Caco-2 (cell line): ENCODE measurements around the gene TFDP2. TPM values are rescaled to one million over a fixed set of nuclear protein-coding genes. Genes with fewer than 3 reads are reported as not detected.

Experiments used
- BruUV-seq: library from RNA; stranded (reverse); fragments of 400-500 nt; replicated peaks from 2 replicates; lab custom pipeline; 2021; lab: Mats Ljungman, UMichigan
- CTCF ChIA-PET: fragments of 300-600 bp; sonication (Branson Sonifier 250); formaldehyde crosslinking; loops from one replicate; lab custom pipeline; 2022; ENCODE audit warnings: antibody characterized with exemption; lab: Charles Lee
- POLR2A ChIA-PET: fragments of 300-600 bp; sonication (Branson Sonifier 250); formaldehyde crosslinking; loops from one replicate; lab custom pipeline; 2022; ENCODE audit warnings: antibody characterized with exemption; lab: Charles Lee
- DNase-seq, 2 experiments: peaks; one replicate each; pipeline versions ENCODE4 v3.0.0 to v3.0.0-alpha.2; 2020 to 2022
- H3K27me3 ChIP-seq: replicated peaks from 2 replicates; pipeline ENCODE4 v1.6.0; 2011; ENCODE audit warnings: low read length; ENCODE audit not compliant: control insufficient read depth, insufficient read depth
- H3K36me3 ChIP-seq: 2 replicates; pipeline ENCODE4 v1.5.1; 2011; ENCODE audit warnings: low read length; ENCODE audit not compliant: control insufficient read depth, insufficient read depth
- H3K4me1 ChIP-seq: fragments of 250-450 bp; sonication (Bioruptor Pico); 2 replicates; pipeline ENCODE4 v1.5.1; 2020; ENCODE audit warnings: mild to moderate bottlenecking
- H3K4me3 ChIP-seq: 2 replicates; pipeline ENCODE4 v1.5.1; 2011; ENCODE audit warnings: low read depth, mild to moderate bottlenecking, control low read depth, low read length
- H3K9me3 ChIP-seq: fragments of 250-450 bp; sonication (Bioruptor Pico); 2 replicates; pipeline ENCODE4 v1.5.1; 2020; ENCODE audit warnings: mild to moderate bottlenecking, moderate library complexity
- H3K27ac Mint-ChIP-seq: one replicate; pipeline ENCODE4 v1.8.0; 2022; ENCODE audit warnings: mixed read lengths; ENCODE audit not compliant: unreplicated experiment
- H3K27me3 Mint-ChIP-seq: one replicate; pipeline ENCODE4 v1.8.0; 2022; ENCODE audit warnings: mixed read lengths; ENCODE audit not compliant: insufficient read depth, unreplicated experiment
- H3K36me3 Mint-ChIP-seq: one replicate; pipeline ENCODE4 v1.8.0; 2022; ENCODE audit warnings: mild to moderate bottlenecking, mixed read lengths; ENCODE audit not compliant: insufficient read depth, unreplicated experiment
- H3K4me1 Mint-ChIP-seq: one replicate; pipeline ENCODE4 v1.8.0; 2022; ENCODE audit warnings: low read depth, mixed read lengths; ENCODE audit not compliant: unreplicated experiment
- H3K4me3 Mint-ChIP-seq: one replicate; pipeline ENCODE4 v1.8.0; 2022; ENCODE audit warnings: mild to moderate bottlenecking, moderate library complexity, mixed read lengths; ENCODE audit not compliant: unreplicated experiment
- H3K9me3 Mint-ChIP-seq: one replicate; pipeline ENCODE4 v1.8.0; 2022; ENCODE audit warnings: mixed read lengths; ENCODE audit not compliant: unreplicated experiment
- intact Hi-C: fragments of 100-400 bp; cut with micrococcal nuclease; formaldehyde crosslinking; loops from one replicate; pipeline ENCODE4 v1.10.0; 2022; ENCODE audit not compliant: unreplicated experiment
- total RNA-seq: library from RNA; stranded (reverse); gene quantifications from 2 replicates; pipeline ENCODE4 v1.2.3, GENCODE V29; 2022
- TF ChIP-seq, protein P1 (sequence below), 2 experiments: fragments of 200-600 bp in 1 of 2; IDR thresholded peaks; 1 replicate in 1 of 2; 2 replicates in 1 of 2; pipeline versions ENCODE4 v1.5.1 to v1.8.0; 2011 to 2022; ENCODE audit warnings: antibody characterized with exemption in 1 of 2, control low read depth in 1 of 2, inconsistent platforms in 1 of 2, low read depth in 1 of 2, low read length in 1 of 2, mild to moderate bottlenecking in 1 of 2, moderate library complexity in 1 of 2; ENCODE audit not compliant: insufficient read depth in 1 of 2, severe bottlenecking in 1 of 2, unreplicated experiment in 1 of 2

Gene TFDP2
- total RNA-seq, 1 experiment from 2014 or later, result 38.6 TPM

DNA sequence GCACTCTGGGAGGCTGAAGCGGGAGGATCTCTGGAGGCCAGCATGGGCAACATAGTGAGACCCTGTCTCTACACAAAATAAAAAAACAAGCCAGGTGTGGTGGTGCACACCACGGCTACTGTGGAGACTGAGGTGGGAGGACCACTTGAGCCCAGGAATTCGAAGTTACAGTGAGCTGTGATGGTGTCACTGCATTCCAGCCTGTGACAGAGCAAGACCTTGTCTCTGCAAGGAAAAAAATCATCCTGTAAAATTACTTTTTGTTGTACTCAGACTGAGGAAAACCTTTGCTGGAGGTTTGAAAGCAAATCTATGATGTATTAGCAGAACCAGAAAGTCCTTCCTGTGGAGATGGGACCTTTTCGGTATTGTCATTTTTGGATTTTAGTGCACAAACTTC, 209.6 kb downstream of the TFDP2 start:
- BruUV-seq, result no TSS peak
- ChIA-PET CTCF (no interaction called here), POLR2A (no interaction called here)
- DNase-seq, result no peak
- Histone ChIP-seq H3K4me1 (peaks cover 16% of the 10 kb centered on the region), H3K36me3 (no peaks in the 10 kb centered on the region), H3K9me3 (no peaks in the 10 kb centered on the region), H3K27me3 (no peaks in the 10 kb centered on the region), H3K4me3 (no peak overlapping the region)
- Mint-ChIP-seq H3K4me1 (no peaks in the 10 kb centered on the region), H3K9me3 (no peaks in the 10 kb centered on the region), H3K27me3 (no peaks in the 10 kb centered on the region), H3K36me3 (no peaks in the 10 kb centered on the region), H3K4me3 (no peak overlapping the region), H3K27ac (no peak overlapping the region)
- intact Hi-C loops, result no loop called here
- TF ChIP-seq, protein P1, sequence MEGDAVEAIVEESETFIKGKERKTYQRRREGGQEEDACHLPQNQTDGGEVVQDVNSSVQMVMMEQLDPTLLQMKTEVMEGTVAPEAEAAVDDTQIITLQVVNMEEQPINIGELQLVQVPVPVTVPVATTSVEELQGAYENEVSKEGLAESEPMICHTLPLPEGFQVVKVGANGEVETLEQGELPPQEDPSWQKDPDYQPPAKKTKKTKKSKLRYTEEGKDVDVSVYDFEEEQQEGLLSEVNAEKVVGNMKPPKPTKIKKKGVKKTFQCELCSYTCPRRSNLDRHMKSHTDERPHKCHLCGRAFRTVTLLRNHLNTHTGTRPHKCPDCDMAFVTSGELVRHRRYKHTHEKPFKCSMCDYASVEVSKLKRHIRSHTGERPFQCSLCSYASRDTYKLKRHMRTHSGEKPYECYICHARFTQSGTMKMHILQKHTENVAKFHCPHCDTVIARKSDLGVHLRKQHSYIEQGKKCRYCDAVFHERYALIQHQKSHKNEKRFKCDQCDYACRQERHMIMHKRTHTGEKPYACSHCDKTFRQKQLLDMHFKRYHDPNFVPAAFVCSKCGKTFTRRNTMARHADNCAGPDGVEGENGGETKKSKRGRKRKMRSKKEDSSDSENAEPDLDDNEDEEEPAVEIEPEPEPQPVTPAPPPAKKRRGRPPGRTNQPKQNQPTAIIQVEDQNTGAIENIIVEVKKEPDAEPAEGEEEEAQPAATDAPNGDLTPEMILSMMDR (IDR thresholded peaks at IDR 0.05; ENCODE audit: insufficient read depth in 1 of 2, low read depth in 1 of 2, low read length in 1 of 2, severe bottlenecking in 1 of 2, unreplicated experiment in 1 of 2), result no peak

GRCh38 chr3:141938011-141938500, 211.3 kb downstream of the TFDP2 start:
- no peak overlapping the region for H3K27ac Mint-ChIP-seq
- intact Hi-C loops, result no loop called here
- no peak overlapping the region for H3K4me3 Mint-ChIP-seq
- H3K4me1 Mint-ChIP-seq, result no peaks in the 10 kb centered on the region
- no peaks in the 10 kb centered on the region for H3K9me3 Mint-ChIP-seq
- H3K27me3 ChIP-seq, result no peaks in the 10 kb centered on the region
- ChIA-PET CTCF (no interaction called here), POLR2A (no interaction called here)
- BruUV-seq, result no TSS peak
- no peaks in the 10 kb centered on the region for H3K27me3 Mint-ChIP-seq
- H3K36me3 ChIP-seq, result no peaks in the 10 kb centered on the region
- no peak for DNase-seq
- no peaks in the 10 kb centered on the region for H3K9me3 ChIP-seq
- TF ChIP-seq, protein P1 (IDR thresholded peaks at IDR 0.05; ENCODE audit: insufficient read depth in 1 of 2, low read depth in 1 of 2, low read length in 1 of 2, severe bottlenecking in 1 of 2, unreplicated experiment in 1 of 2), result no peak
- no peaks in the 10 kb centered on the region for H3K36me3 Mint-ChIP-seq
- H3K4me1 ChIP-seq, result peaks cover 16% of the 10 kb centered on the region
- H3K4me3 ChIP-seq, result no peak overlapping the region

DNA sequence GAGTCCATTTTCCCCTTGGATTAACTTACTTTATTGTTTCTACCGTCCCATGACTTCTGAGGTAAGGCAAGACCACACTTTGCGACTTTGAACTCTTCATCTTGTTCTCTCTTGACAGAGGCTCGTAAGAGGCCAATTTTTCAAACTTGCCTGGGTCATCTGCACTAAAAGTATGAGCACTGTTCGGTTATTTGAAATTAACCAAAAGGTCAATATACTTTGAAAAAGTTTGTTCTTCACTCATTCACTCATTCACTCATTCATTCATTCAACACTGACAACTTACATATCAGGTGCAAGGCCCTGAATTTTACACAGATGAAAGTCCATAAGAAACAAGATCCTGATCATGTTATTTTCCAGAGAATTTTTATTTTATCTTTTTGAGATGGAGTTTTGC, 215.0 kb downstream of the TFDP2 start:
- TF ChIP-seq, protein P1 (IDR thresholded peaks at IDR 0.05; ENCODE audit: insufficient read depth in 1 of 2, low read depth in 1 of 2, low read length in 1 of 2, severe bottlenecking in 1 of 2, unreplicated experiment in 1 of 2), result no peak
- Histone ChIP-seq H3K9me3 (no peaks in the 10 kb centered on the region), H3K4me3 (no peak overlapping the region), H3K4me1 (no peaks in the 10 kb centered on the region), H3K27me3 (no peaks in the 10 kb centered on the region), H3K36me3 (no peaks in the 10 kb centered on the region)
- POLR2A ChIA-PET, result no interaction called here
- no peaks in the 10 kb centered on the region for H3K4me1 Mint-ChIP-seq
- H3K27me3 Mint-ChIP-seq, result no peaks in the 10 kb centered on the region
- H3K36me3 Mint-ChIP-seq, result peaks cover 10% of the 10 kb centered on the region
- DNase-seq, result no peak
- H3K4me3 Mint-ChIP-seq, result no peak overlapping the region
- no peak overlapping the region for H3K27ac Mint-ChIP-seq
- no TSS peak for BruUV-seq
- no peaks in the 10 kb centered on the region for H3K9me3 Mint-ChIP-seq
- intact Hi-C loops, result no loop called here
- CTCF ChIA-PET, result no interaction called here
